Breast epithelium (tissue), 4 donors: ENCODE measurements around the gene C22orf15. TPM values are rescaled to one million over a fixed set of nuclear protein-coding genes. Genes with fewer than 3 reads are reported as not detected.

Source experiments
- DNase-seq, 2 donors: peaks; one replicate each; pipeline ENCODE4 v3.0.0-alpha.2; 2019; ENCODE audit warnings: low spot score in 2 of 2
- H3K27ac ChIP-seq, 2 donors: fragments of 200-600 bp; sonication (generic) in 1 of 2; one replicate each; pipeline ENCODE4 v1.5.1; 2016 to 2019; ENCODE audit warnings: mild to moderate bottlenecking in 1 of 2
- H3K27me3 ChIP-seq, 2 donors: fragments of 200-600 bp; sonication (generic) in 1 of 2; one replicate each; pipeline versions ENCODE4 v1.5.1 to v1.6.0; 2017 to 2019; ENCODE audit warnings: control low read depth in 1 of 2, mild to moderate bottlenecking in 1 of 2
- H3K36me3 ChIP-seq: fragments of 200-600 bp; one replicate; pipeline ENCODE4 v1.5.1; 2019
- H3K4me1 ChIP-seq, 2 donors: fragments of 200-600 bp; sonication (generic); one replicate each; pipeline ENCODE4 v1.5.1; 2016 to 2019; ENCODE audit warnings: control low read depth in 1 of 2
- H3K4me3 ChIP-seq, 3 donors: fragments of 200-600 bp; sonication (generic); 1 replicate in 2 of 3; 2 replicates in 1 of 3; pipeline ENCODE4 v1.5.1; 2016 to 2019; ENCODE audit warnings: mild to moderate bottlenecking in 3 of 3, moderate library complexity in 2 of 3
- H3K9me3 ChIP-seq, 2 donors: fragments of 200-600 bp; sonication (generic) in 1 of 2; one replicate each; pipeline ENCODE4 v1.5.1; 2016 to 2019; ENCODE audit warnings: control low read depth in 1 of 2
- CTCF ChIP-seq, 3 donors: fragments of 450-650 bp; IDR thresholded peaks; one replicate each; pipeline ENCODE4 v1.5.1; 2016 to 2017; ENCODE audit warnings: antibody characterized with exemption in 3 of 3, mild to moderate bottlenecking in 3 of 3, moderate library complexity in 3 of 3
- POLR2A ChIP-seq: fragments of 450-650 bp; IDR thresholded peaks from one replicate; pipeline ENCODE4 v1.6.1; 2016; ENCODE audit warnings: antibody characterized with exemption, mild to moderate bottlenecking, moderate library complexity
- POLR2AphosphoS5 ChIP-seq, 3 donors: sonication (generic); formaldehyde crosslinking; IDR thresholded peaks; one replicate each; pipeline ENCODE4 v1.6.1; 2017; ENCODE audit warnings: antibody characterized with exemption in 3 of 3
- intact Hi-C: fragments of 100-400 bp; cut with DNase I; formaldehyde crosslinking; loops from one replicate; pipeline ENCODE4 v1.15.1; 2023; ENCODE audit warnings: low total_unique reads
- total RNA-seq, 3 donors: library from RNA; depleted of rRNA; stranded (reverse); fragments of >200 nt; gene quantifications; one replicate each; pipeline ENCODE4 v1.1.0, GENCODE V29; 2016

C22orf15 gene
- total RNA-seq, 3 donors from 2014 or later, result not detected

- Histone ChIP-seq H3K4me3 (no peak overlapping the region), H3K4me1 (peaks cover 3 to 5% of the 10 kb centered on the region in 2 donors), H3K36me3 (no peaks in the 10 kb centered on the region), H3K9me3 (no peaks in the 10 kb centered on the region), H3K27ac (peak overlapping the region in 1 of 2 donors; percentile 2), H3K27me3 (no peaks in the 10 kb centered on the region)
- DNase-seq, result no peak
- intact Hi-C loops, result no loop called here
- no peak for TF ChIP-seq POLR2AphosphoS5 (IDR thresholded peaks at IDR 0.05)
- no peak for TF ChIP-seq POLR2A
- TF ChIP-seq CTCF (IDR thresholded peaks at IDR 0.05), result no peak
Observed at GRCh38 chr22:23789638-23790037, 26.8 kb downstream of the C22orf15 start.

- H3K4me1 ChIP-seq, result peaks cover 3 to 4% of the 10 kb centered on the region in 2 donors
- intact Hi-C loops, result no loop called here
- no peak overlapping the region for H3K4me3 ChIP-seq
- no peak for DNase-seq
- H3K27me3 ChIP-seq, result no peaks in the 10 kb centered on the region
- no peaks in the 10 kb centered on the region for H3K36me3 ChIP-seq
- H3K9me3 ChIP-seq, result no peaks in the 10 kb centered on the region
- TF ChIP-seq POLR2AphosphoS5 (IDR thresholded peaks at IDR 0.05) (peak in 1 of 3 donors; percentile 41), POLR2A (no peak)
- H3K27ac ChIP-seq, result peak overlapping the region; percentile 65 to 72
Observed at GRCh38 chr22:23790819-23791737, 28.3 kb downstream of the C22orf15 start.

GRCh38 chr22:23791738-23792645 is 29.2 kb downstream of the C22orf15 start:
- Histone ChIP-seq H3K9me3 (no peaks in the 10 kb centered on the region), H3K4me3 (no peak overlapping the region), H3K4me1 (no peaks in the 10 kb centered on the region), H3K27ac (peak overlapping the region; percentile 65 to 72), H3K27me3 (no peaks in the 10 kb centered on the region), H3K36me3 (no peaks in the 10 kb centered on the region)
- no peak for DNase-seq
- intact Hi-C loops, result no loop called here
- TF ChIP-seq CTCF (IDR thresholded peaks at IDR 0.05) (no peak), POLR2A (no peak), POLR2AphosphoS5 (IDR thresholded peaks at IDR 0.05) (no peak)

- H3K4me1 ChIP-seq, result no peaks in the 10 kb centered on the region
- H3K27ac ChIP-seq, result no peak overlapping the region
- H3K36me3 ChIP-seq, result no peaks in the 10 kb centered on the region
- H3K9me3 ChIP-seq, result no peaks in the 10 kb centered on the region
- TF ChIP-seq POLR2A, result no peak
- TF ChIP-seq POLR2AphosphoS5 (IDR thresholded peaks at IDR 0.05), result no peak
- no peak for TF ChIP-seq CTCF (IDR thresholded peaks at IDR 0.05)
- DNase-seq, result no peak
- H3K4me3 ChIP-seq, result no peak overlapping the region
- no peaks in the 10 kb centered on the region for H3K27me3 ChIP-seq
- intact Hi-C loops, result no loop called here
Observed at GRCh38 chr22:23793326-23793725, 30.5 kb downstream of the C22orf15 start.

GRCh38 chr22:23796461-23796860 is 33.7 kb downstream of the C22orf15 start:
- Histone ChIP-seq H3K27ac (no peak overlapping the region), H3K9me3 (no peaks in the 10 kb centered on the region), H3K36me3 (peaks cover 3% of the 10 kb centered on the region), H3K4me1 (no peaks in the 10 kb centered on the region), H3K27me3 (no peaks in the 10 kb centered on the region), H3K4me3 (no peak overlapping the region)
- intact Hi-C loops, result no loop called here
- TF ChIP-seq POLR2A (no peak), CTCF (IDR thresholded peaks at IDR 0.05) (no peak), POLR2AphosphoS5 (IDR thresholded peaks at IDR 0.05) (no peak)
- no peak for DNase-seq
